ENCODE data around the gene TSPO. TPM values are rescaled to one million over a fixed set of nuclear protein-coding genes. Genes with fewer than 3 reads are reported as not detected.

The TSPO gene
- total and polyA plus RNA-seq, 2 donors from 2014 or later = 134 to 173 TPM

DNA sequence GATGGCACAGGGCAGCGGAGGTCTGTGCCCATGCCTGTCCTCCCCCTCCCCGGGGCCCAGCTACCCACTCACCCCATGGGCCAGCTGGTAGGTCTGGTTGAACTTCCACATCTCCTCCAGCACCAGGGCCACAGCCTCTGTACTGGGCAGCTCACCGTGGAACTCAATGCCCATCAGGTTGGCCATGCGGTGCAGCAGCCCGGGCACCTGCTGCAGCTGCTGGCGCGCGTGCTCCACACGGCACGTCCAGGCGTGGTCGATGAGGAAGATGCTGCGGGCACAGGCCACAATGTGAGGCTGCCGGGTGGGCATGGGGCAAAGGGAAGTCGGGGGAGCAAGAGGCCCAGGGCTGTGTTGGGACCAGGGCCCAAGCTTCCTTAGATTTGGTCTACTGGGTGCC is 29.3 kb downstream of the TSPO start:
- H3K9me3 ChIP-seq (ENCODE audit: control insufficient read depth in 2 of 3, insufficient read depth in 1 of 3, low read length in 3 of 3) = no peaks in the 10 kb centered on the region
- no peak overlapping the region for H3K9ac ChIP-seq (ENCODE audit: low read length in 3 of 3)
- peak in 1 of 5 donors; percentile 63 for DNase-seq
- no peaks in the 10 kb centered on the region for H3K27me3 ChIP-seq (ENCODE audit: control insufficient read depth, insufficient read depth, low read length)
- no peak for FAIRE-seq
- intact Hi-C loops (cut with DNase I) = no loop called here
- H3K36me3 ChIP-seq (ENCODE audit: control insufficient read depth in 2 of 3, insufficient read depth in 3 of 3, low read length in 3 of 3) = peaks cover 0 to 7% (median 0%) of the 10 kb centered on the region in 3 donors
- TF ChIP-seq CTCF (IDR thresholded peaks at IDR 0.05; ENCODE audit: borderline replicate concordance, extremely low read depth, insufficient read depth) = no peak
- H3K4me3 ChIP-seq (ENCODE audit: low read length in 3 of 3) = no peak overlapping the region
- peaks cover 0 to 5% (median 2%) of the 10 kb centered on the region in 3 donors for H3K4me1 ChIP-seq (ENCODE audit: control insufficient read depth in 2 of 3, insufficient read depth in 2 of 3, low read depth in 1 of 3, low read length in 3 of 3)
- H3K27ac ChIP-seq (ENCODE audit: low read depth in 2 of 2, low read length in 2 of 2) = no peak overlapping the region

- FAIRE-seq = no peak
- no peaks in the 10 kb centered on the region for H3K27me3 ChIP-seq (ENCODE audit: control insufficient read depth, insufficient read depth, low read length)
- no peak overlapping the region for H3K9ac ChIP-seq (ENCODE audit: low read length in 3 of 3)
- no peak overlapping the region for H3K4me3 ChIP-seq (ENCODE audit: low read length in 3 of 3)
- no peak overlapping the region for H3K27ac ChIP-seq (ENCODE audit: low read depth in 2 of 2, low read length in 2 of 2)
- no peaks in the 10 kb centered on the region for H3K9me3 ChIP-seq (ENCODE audit: control insufficient read depth in 2 of 3, insufficient read depth in 1 of 3, low read length in 3 of 3)
- intact Hi-C loops (cut with DNase I) = no loop called here
- peaks cover 0 to 9% (median 6%) of the 10 kb centered on the region in 3 donors for H3K4me1 ChIP-seq (ENCODE audit: control insufficient read depth in 2 of 3, insufficient read depth in 2 of 3, low read depth in 1 of 3, low read length in 3 of 3)
- DNase-seq = peak in 1 of 5 donors; percentile 54
- TF ChIP-seq CTCF (IDR thresholded peaks at IDR 0.05; ENCODE audit: borderline replicate concordance, extremely low read depth, insufficient read depth) = no peak
- H3K36me3 ChIP-seq (ENCODE audit: control insufficient read depth in 2 of 3, insufficient read depth in 3 of 3, low read length in 3 of 3) = peaks cover 0 to 7% (median 0%) of the 10 kb centered on the region in 3 donors
These were observed 30.1 kb downstream of the TSPO start for GRCh38 chr22:43181321-43182076.

DNA sequence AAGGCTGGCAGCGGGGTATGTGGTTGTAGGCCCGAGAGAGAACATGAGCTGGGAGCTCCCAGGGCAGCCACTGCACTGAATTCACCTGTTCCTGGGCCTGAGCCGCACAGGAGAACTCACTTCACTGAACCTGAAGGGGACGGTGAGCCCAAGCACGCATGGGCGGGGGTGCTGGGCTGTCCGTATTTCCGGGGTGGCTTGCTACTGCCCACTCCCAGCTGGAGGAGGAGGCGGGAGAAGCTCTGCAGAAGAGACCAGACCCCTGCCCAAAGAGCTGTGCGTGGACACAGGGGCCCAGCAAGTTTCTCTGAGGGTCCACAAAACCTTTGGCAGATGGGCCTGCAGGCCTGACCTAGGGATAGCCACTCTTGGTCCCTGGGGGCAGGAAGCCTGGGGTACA is 30.8 kb downstream of the TSPO start:
- Histone ChIP-seq H3K36me3 (ENCODE audit: control insufficient read depth in 2 of 3, insufficient read depth in 3 of 3, low read length in 3 of 3) (peaks cover 0 to 7% (median 0%) of the 10 kb centered on the region in 3 donors), H3K4me3 (ENCODE audit: low read length in 3 of 3) (no peak overlapping the region), H3K9ac (ENCODE audit: low read length in 3 of 3) (no peak overlapping the region), H3K27ac (ENCODE audit: low read depth in 2 of 2, low read length in 2 of 2) (no peak overlapping the region), H3K4me1 (ENCODE audit: control insufficient read depth in 2 of 3, insufficient read depth in 2 of 3, low read depth in 1 of 3, low read length in 3 of 3) (peaks cover 0 to 9% (median 6%) of the 10 kb centered on the region in 3 donors), H3K27me3 (ENCODE audit: control insufficient read depth, insufficient read depth, low read length) (no peaks in the 10 kb centered on the region), H3K9me3 (ENCODE audit: control insufficient read depth in 2 of 3, insufficient read depth in 1 of 3, low read length in 3 of 3) (no peaks in the 10 kb centered on the region)
- FAIRE-seq (no peak), DNase-seq (peak in 1 of 5 donors; percentile 63)
- intact Hi-C loops (cut with DNase I) = no loop called here
- TF ChIP-seq CTCF (IDR thresholded peaks at IDR 0.05; ENCODE audit: borderline replicate concordance, extremely low read depth, insufficient read depth) = no peak

Measured in kidney (tissue), 14 donors.